Measurements from ENCODE around the gene TMEM135. TPM values are rescaled to one million over a fixed set of nuclear protein-coding genes. Genes with fewer than 3 reads are reported as not detected.
A peak's percentile ranks its signal among the peaks of the same experiment; 100 is the strongest.
"Not testable (repeated sequence)": the region's sequence is repeated elsewhere in the genome, so short reads cannot be mapped to it uniquely, and the experiment has no call there.

TMEM135 gene
- total RNA-seq, 1 experiment from 2014 or later = 70.3 TPM

- DNase-seq (ENCODE audit: low spot score) = peak; percentile 82
- CTCF ChIA-PET = interaction anchor here (0.6 kb wide), 1 partner anchor 342 kb away, joined by 3 read pairs; no protein-coding TSS in a partner anchor
- H3K27ac ChIP-seq (ENCODE audit: low read depth, low read length, poor library complexity, severe bottlenecking) = peak overlapping the region; percentile 74
- no peaks in the 10 kb centered on the region for H3K27me3 ChIP-seq (replicated peaks; ENCODE audit: insufficient read depth, low read depth, low read length, poor library complexity)
- H3K4me1 ChIP-seq (ENCODE audit: insufficient read depth, low read length, poor library complexity, severe bottlenecking) = peaks cover 38% of the 10 kb centered on the region
- no peaks in the 10 kb centered on the region for H3K9me3 ChIP-seq (ENCODE audit: low read depth, low read length, poor library complexity, severe bottlenecking)
- TF ChIP-seq EZH2 (IDR thresholded peaks at IDR 0.05; ENCODE audit: borderline replicate concordance, low read depth, low read length, poor library complexity, severe bottlenecking) = no peak
- TF ChIP-seq, protein P1, sequence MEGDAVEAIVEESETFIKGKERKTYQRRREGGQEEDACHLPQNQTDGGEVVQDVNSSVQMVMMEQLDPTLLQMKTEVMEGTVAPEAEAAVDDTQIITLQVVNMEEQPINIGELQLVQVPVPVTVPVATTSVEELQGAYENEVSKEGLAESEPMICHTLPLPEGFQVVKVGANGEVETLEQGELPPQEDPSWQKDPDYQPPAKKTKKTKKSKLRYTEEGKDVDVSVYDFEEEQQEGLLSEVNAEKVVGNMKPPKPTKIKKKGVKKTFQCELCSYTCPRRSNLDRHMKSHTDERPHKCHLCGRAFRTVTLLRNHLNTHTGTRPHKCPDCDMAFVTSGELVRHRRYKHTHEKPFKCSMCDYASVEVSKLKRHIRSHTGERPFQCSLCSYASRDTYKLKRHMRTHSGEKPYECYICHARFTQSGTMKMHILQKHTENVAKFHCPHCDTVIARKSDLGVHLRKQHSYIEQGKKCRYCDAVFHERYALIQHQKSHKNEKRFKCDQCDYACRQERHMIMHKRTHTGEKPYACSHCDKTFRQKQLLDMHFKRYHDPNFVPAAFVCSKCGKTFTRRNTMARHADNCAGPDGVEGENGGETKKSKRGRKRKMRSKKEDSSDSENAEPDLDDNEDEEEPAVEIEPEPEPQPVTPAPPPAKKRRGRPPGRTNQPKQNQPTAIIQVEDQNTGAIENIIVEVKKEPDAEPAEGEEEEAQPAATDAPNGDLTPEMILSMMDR (conservative IDR thresholded peaks at IDR 0.05; ENCODE audit: low read depth, low read length) = peak; percentile 57
- intact Hi-C loops (cut with micrococcal nuclease; ENCODE audit: unreplicated experiment) = loop anchor here (2.0 to 5.0 kb wide), 2 partner anchors 87 to 184 kb away; no protein-coding TSS in a partner anchor
- no TSS peak for BruUV-seq (replicated peaks)
- peaks cover 2% of the 10 kb centered on the region for H3K36me3 ChIP-seq (ENCODE audit: insufficient read depth, low read length, poor library complexity, severe bottlenecking)
- POLR2A ChIA-PET (ENCODE audit: low non-redundant PET) = no interaction called here
- H3K4me3 ChIP-seq (ENCODE audit: low read depth, low read length, poor library complexity, severe bottlenecking) = no peak overlapping the region
Measured at GRCh38 chr11:87281496-87281895, 243.8 kb downstream of the TMEM135 start.

DNA sequence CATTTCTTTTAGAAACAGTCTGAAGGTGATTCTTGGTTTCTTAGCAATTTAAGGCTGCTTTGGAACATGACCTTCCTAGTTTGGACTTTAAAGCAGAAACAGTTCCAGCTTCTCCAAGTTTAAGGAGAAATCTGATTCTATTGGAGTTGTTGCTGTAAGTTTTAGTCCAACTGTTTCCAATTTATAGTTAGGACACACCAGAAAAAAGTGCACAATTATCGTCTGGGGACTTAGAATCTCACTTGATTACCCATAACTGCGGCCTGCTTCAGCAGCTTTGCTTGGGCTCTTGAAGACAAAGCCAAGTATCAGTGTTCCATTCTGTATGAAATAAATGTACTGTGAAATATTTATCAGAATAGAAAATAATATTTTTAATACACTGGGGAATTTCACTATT, 246.6 kb downstream of the TMEM135 start:
- ChIA-PET POLR2A (ENCODE audit: low non-redundant PET) (no interaction called here), CTCF (no interaction called here)
- H3K4me1 ChIP-seq (ENCODE audit: insufficient read depth, low read length, poor library complexity, severe bottlenecking) = peaks cover 33% of the 10 kb centered on the region
- no peak overlapping the region for H3K4me3 ChIP-seq (ENCODE audit: low read depth, low read length, poor library complexity, severe bottlenecking)
- no peaks in the 10 kb centered on the region for H3K27me3 ChIP-seq (replicated peaks; ENCODE audit: insufficient read depth, low read depth, low read length, poor library complexity)
- H3K9me3 ChIP-seq (ENCODE audit: low read depth, low read length, poor library complexity, severe bottlenecking) = peaks cover 7% of the 10 kb centered on the region
- H3K27ac ChIP-seq (ENCODE audit: low read depth, low read length, poor library complexity, severe bottlenecking) = peak overlapping the region; percentile 72
- BruUV-seq (replicated peaks) = no TSS peak
- DNase-seq (ENCODE audit: low spot score) = no peak
- H3K36me3 ChIP-seq (ENCODE audit: insufficient read depth, low read length, poor library complexity, severe bottlenecking) = peaks cover 7% of the 10 kb centered on the region
- TF ChIP-seq EZH2 (IDR thresholded peaks at IDR 0.05; ENCODE audit: borderline replicate concordance, low read depth, low read length, poor library complexity, severe bottlenecking) = no peak
- intact Hi-C loops (cut with micrococcal nuclease; ENCODE audit: unreplicated experiment) = loop anchor here (5.0 kb wide), 1 partner anchor 187 kb away; no protein-coding TSS in a partner anchor

DNA sequence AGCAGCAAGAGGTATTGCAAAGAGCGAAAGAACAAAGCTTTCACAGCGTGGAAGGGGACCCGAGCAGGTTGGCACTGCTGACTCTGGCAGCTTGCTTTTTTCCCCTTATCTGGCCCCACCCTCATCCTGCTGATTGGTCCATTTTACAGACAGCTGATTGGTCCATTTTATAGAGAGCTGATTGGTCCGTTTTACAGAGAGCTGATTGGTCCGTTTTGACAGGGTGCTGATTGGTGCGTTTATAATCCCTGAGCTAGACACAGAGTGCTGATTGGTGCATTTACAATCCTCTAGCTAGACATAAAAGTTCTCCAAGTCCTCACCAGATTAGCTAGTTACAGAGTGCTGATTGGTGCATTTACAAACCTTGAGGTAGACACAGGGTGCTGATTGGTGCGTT, 247.9 kb downstream of the TMEM135 start:
- CTCF ChIA-PET; H3K27me3 ChIP-seq (replicated peaks; ENCODE audit: insufficient read depth, low read depth, low read length, poor library complexity); POLR2A ChIA-PET (ENCODE audit: low non-redundant PET); H3K27ac ChIP-seq (ENCODE audit: low read depth, low read length, poor library complexity, severe bottlenecking); DNase-seq (ENCODE audit: low spot score); H3K4me3 ChIP-seq (ENCODE audit: low read depth, low read length, poor library complexity, severe bottlenecking); H3K36me3 ChIP-seq (ENCODE audit: insufficient read depth, low read length, poor library complexity, severe bottlenecking); H3K9me3 ChIP-seq (ENCODE audit: low read depth, low read length, poor library complexity, severe bottlenecking); intact Hi-C loops (cut with micrococcal nuclease; ENCODE audit: unreplicated experiment); BruUV-seq (replicated peaks): not testable (repeated sequence)
- peaks cover 22% of the 10 kb centered on the region for H3K4me1 ChIP-seq (ENCODE audit: insufficient read depth, low read length, poor library complexity, severe bottlenecking)

GRCh38 chr11:87286338-87286737, 248.6 kb downstream of the TMEM135 start:
- DNase-seq (ENCODE audit: low spot score) = no peak
- peaks cover 22% of the 10 kb centered on the region for H3K4me1 ChIP-seq (ENCODE audit: insufficient read depth, low read length, poor library complexity, severe bottlenecking)
- H3K4me3 ChIP-seq (ENCODE audit: low read depth, low read length, poor library complexity, severe bottlenecking) = no peak overlapping the region
- POLR2A ChIA-PET (ENCODE audit: low non-redundant PET) = no interaction called here
- CTCF ChIA-PET = no interaction called here
- TF ChIP-seq, protein P1 (conservative IDR thresholded peaks at IDR 0.05; ENCODE audit: low read depth, low read length) = no peak
- no peak for TF ChIP-seq EZH2 (IDR thresholded peaks at IDR 0.05; ENCODE audit: borderline replicate concordance, low read depth, low read length, poor library complexity, severe bottlenecking)
- no TSS peak for BruUV-seq (replicated peaks)
- H3K27me3 ChIP-seq (replicated peaks; ENCODE audit: insufficient read depth, low read depth, low read length, poor library complexity) = no peaks in the 10 kb centered on the region
- H3K36me3 ChIP-seq (ENCODE audit: insufficient read depth, low read length, poor library complexity, severe bottlenecking) = peaks cover 7% of the 10 kb centered on the region
- intact Hi-C loops (cut with micrococcal nuclease; ENCODE audit: unreplicated experiment) = no loop called here
- no peak overlapping the region for H3K27ac ChIP-seq (ENCODE audit: low read depth, low read length, poor library complexity, severe bottlenecking)
- H3K9me3 ChIP-seq (ENCODE audit: low read depth, low read length, poor library complexity, severe bottlenecking) = peaks cover 7% of the 10 kb centered on the region
